Right lobe of liver (tissue), 6 donors: Measurements from ENCODE around the gene NDUFS8. TPM values are rescaled to one million over a fixed set of nuclear protein-coding genes. Genes with fewer than 3 reads are reported as not detected.

Experiments
- ATAC-seq, 4 donors: fragments of 200-7000 bp; cut with Tn5 transposase; one replicate each; pipeline ENCODE4 v1.9.1; 2020; ENCODE audit warnings: mild to moderate bottlenecking in 4 of 4, moderate library complexity in 4 of 4
- DNase-seq, 3 donors: peaks; one replicate each; pipeline ENCODE4 v3.0.0-alpha.2; 2020
- H3K27ac ChIP-seq, 3 donors: fragments of 200-600 bp; one replicate each; pipeline ENCODE4 v1.8.0; 2022
- H3K27me3 ChIP-seq, 2 donors: fragments of 200-600 bp; one replicate each; pipeline ENCODE4 v1.8.0; 2022
- H3K36me3 ChIP-seq, 4 donors: fragments of 200-600 bp; sonication (generic) in 1 of 4; one replicate each; pipeline versions ENCODE4 v1.5.1 to v1.8.0; 2017 to 2022; ENCODE audit warnings: control low read depth in 1 of 4
- H3K4me1 ChIP-seq, 4 donors: fragments of 200-600 bp; sonication (generic) in 1 of 4; one replicate each; pipeline versions ENCODE4 v1.5.1 to v1.8.0; 2017 to 2022; ENCODE audit warnings: control low read depth in 1 of 4
- H3K4me3 ChIP-seq, 3 donors: fragments of 200-600 bp; one replicate each; pipeline ENCODE4 v1.8.0; 2022
- H3K9me3 ChIP-seq, 4 donors: fragments of 200-600 bp; sonication (generic) in 1 of 4; one replicate each; pipeline versions ENCODE4 v1.5.1 to v1.8.0; 2017 to 2022; ENCODE audit warnings: control low read depth in 1 of 4
- CTCF ChIP-seq, 4 donors: fragments of 200-600 bp in 3 of 4; fragments of 450-650 bp in 1 of 4; IDR thresholded peaks; one replicate each; pipeline versions ENCODE4 v1.5.1 to v1.8.0; 2016 to 2022; ENCODE audit warnings: antibody characterized with exemption in 4 of 4, mild to moderate bottlenecking in 2 of 4
- POLR2A ChIP-seq: fragments of 450-650 bp; IDR thresholded peaks from one replicate; pipeline ENCODE4 v1.6.1; 2017; ENCODE audit warnings: antibody characterized with exemption, mild to moderate bottlenecking
- WGBS: methylation state at CpG from one replicate; pipeline ENCODE4 v1.1.6; 2018; ENCODE audit warnings: low coverage, low lambda C conversion rate; ENCODE audit not compliant: insufficient coverage; ENCODE audit errors: missing lambda C conversion rate; 5-methylcytosine and 5-hydroxymethylcytosine counted together
- intact Hi-C, 2 donors: fragments of 100-400 bp; cut with DNase I; formaldehyde crosslinking; loops; one replicate each; pipeline versions ENCODE4 v1.11.2 to v1.14.1; 2022
- total RNA-seq, 6 experiments: library from RNA; depleted of rRNA in 2 of 6; stranded (reverse); fragments of >200 nt in 2 of 6; fragmentation: NEBNext Ultra II Directional in 3 of 6; extraction: Animal tissue kit (Norgen Biotek cat#: 25700) in 3 of 6; gene quantifications; one replicate each; pipeline versions ENCODE4 v1.1.0 to v1.2.4, GENCODE V29; 2016 to 2023
- donor health status: DM: no; HTN: yes; CAD: no.
- donor health status: DM: no; HTN: no; CAD: no.
- donor health status: DM: no; HTN: no; CAD: no.
- donor health status: DM: no; HTN: yes; CAD: no.
- donor health status: DM: no; HTN: yes; CAD: no.

The NDUFS8 gene
- total RNA-seq, 6 experiments from 2014 or later = 61.9 to 159 (median 88.4) TPM

GRCh38 chr11:68053981-68054812, 23.7 kb downstream of the NDUFS8 start:
- DNase-seq = no peak
- H3K9me3 ChIP-seq = no peaks in the 10 kb centered on the region
- no peak for ATAC-seq
- peaks cover 0 to 25% (median 7%) of the 10 kb centered on the region in 4 donors for H3K36me3 ChIP-seq
- WGBS = 91% methylated on average over 3 of the region's 11 CpGs
- H3K4me1 ChIP-seq = peaks cover 0 to 1% (median 0%) of the 10 kb centered on the region in 4 donors
- TF ChIP-seq CTCF (IDR thresholded peaks at IDR 0.05) = no peak
- TF ChIP-seq POLR2A = no peak
- H3K27ac ChIP-seq = no peak overlapping the region
- no peak overlapping the region for H3K4me3 ChIP-seq
- intact Hi-C loops = no loop called here
- H3K27me3 ChIP-seq = no peaks in the 10 kb centered on the region

- no peak overlapping the region for H3K4me3 ChIP-seq
- no peaks in the 10 kb centered on the region for H3K9me3 ChIP-seq
- peaks cover 0 to 1% (median 0%) of the 10 kb centered on the region in 4 donors for H3K4me1 ChIP-seq
- intact Hi-C loops = no loop called here
- no peaks in the 10 kb centered on the region for H3K27me3 ChIP-seq
- ATAC-seq (no peak), DNase-seq (no peak)
- TF ChIP-seq POLR2A = no peak
- 91% methylated on average over 7 of the region's 12 CpGs for WGBS
- peaks cover 0 to 35% (median 9%) of the 10 kb centered on the region in 4 donors for H3K36me3 ChIP-seq
- no peak overlapping the region for H3K27ac ChIP-seq
These were observed 26.1 kb downstream of the NDUFS8 start for GRCh38 chr11:68056317-68057285.

GRCh38 chr11:68057807-68058206, 27.3 kb downstream of the NDUFS8 start:
- no CpG with 5 or more reads among the region's 4 CpGs for WGBS
- Histone ChIP-seq H3K27me3 (no peaks in the 10 kb centered on the region), H3K9me3 (no peaks in the 10 kb centered on the region), H3K4me3 (no peak overlapping the region), H3K4me1 (peaks cover 0 to 1% (median 0%) of the 10 kb centered on the region in 4 donors), H3K27ac (no peak overlapping the region), H3K36me3 (peaks cover 0 to 47% (median 14%) of the 10 kb centered on the region in 4 donors)
- DNase-seq (no peak), ATAC-seq (no peak)
- TF ChIP-seq POLR2A = no peak
- TF ChIP-seq CTCF (IDR thresholded peaks at IDR 0.05) = no peak
- intact Hi-C loops = no loop called here

- H3K27me3 ChIP-seq = no peaks in the 10 kb centered on the region
- peaks cover 0 to 1% (median 0%) of the 10 kb centered on the region in 4 donors for H3K4me1 ChIP-seq
- ATAC-seq = no peak
- H3K4me3 ChIP-seq = no peak overlapping the region
- no peak overlapping the region for H3K27ac ChIP-seq
- no peaks in the 10 kb centered on the region for H3K9me3 ChIP-seq
- H3K36me3 ChIP-seq = peaks cover 0 to 79% (median 29%) of the 10 kb centered on the region in 4 donors
- WGBS = 100% methylated on average over 2 of the region's 7 CpGs
- DNase-seq = no peak
- intact Hi-C loops = no loop called here
- TF ChIP-seq CTCF (IDR thresholded peaks at IDR 0.05) (no peak), POLR2A (no peak)
These were observed 31.0 kb downstream of the NDUFS8 start for GRCh38 chr11:68061508-68061907.
